OCI-LY7 (cell line): ENCODE measurements around the gene TRIM29. TPM values are rescaled to one million over a fixed set of nuclear protein-coding genes. Genes with fewer than 3 reads are reported as not detected.

Experiments used
- BruUV-seq: library from RNA; stranded (reverse); fragments of 400-500 nt; replicated peaks from 2 replicates; lab custom pipeline; 2021; lab: Mats Ljungman, UMichigan
- CTCF ChIA-PET: fragments of 300-600 bp; sonication (Branson Sonifier 250); formaldehyde crosslinking; loops from one replicate; lab custom pipeline; 2022; ENCODE audit warnings: antibody characterized with exemption; ENCODE audit not compliant: unreplicated experiment; lab: Charles Lee
- POLR2A ChIA-PET: fragments of 300-600 bp; sonication (Branson Sonifier 250); formaldehyde crosslinking; loops from one replicate; lab custom pipeline; 2022; ENCODE audit warnings: antibody characterized with exemption; lab: Charles Lee
- DNase-seq: peaks from one replicate; pipeline ENCODE4 v3.0.0-alpha.2; 2015; ENCODE audit warnings: low spot score
- H2AFZ ChIP-seq: fragments of 200-600 bp; sonication (generic), shearing (Covaris generic); 2 replicates; pipeline ENCODE4 v1.6.1; 2014; ENCODE audit warnings: mild to moderate bottlenecking, antibody characterized with exemption, low read length, moderate library complexity
- H3K27ac ChIP-seq: fragments of 200-600 bp; sonication (generic); 2 replicates; pipeline ENCODE4 v1.5.1; 2014; ENCODE audit warnings: mixed run types, low read depth, mild to moderate bottlenecking, moderate library complexity, low read length, inconsistent platforms; ENCODE audit not compliant: poor library complexity, severe bottlenecking
- H3K36me3 ChIP-seq: fragments of 200-600 bp; sonication (generic); 2 replicates; pipeline ENCODE4 v1.6.1; 2014; ENCODE audit warnings: mild to moderate bottlenecking, antibody characterized with exemption, low read length, moderate library complexity, mixed read lengths; ENCODE audit not compliant: insufficient read depth
- H3K4me1 ChIP-seq: fragments of 200-600 bp; sonication (generic); 2 replicates; pipeline ENCODE4 v1.5.1; 2014; ENCODE audit warnings: mild to moderate bottlenecking, low read length; ENCODE audit not compliant: insufficient read depth, poor library complexity, severe bottlenecking
- H3K4me2 ChIP-seq: fragments of 200-600 bp; sonication (generic); 2 replicates; pipeline ENCODE4 v1.6.1; 2014; ENCODE audit warnings: mild to moderate bottlenecking, low read length
- H3K4me3 ChIP-seq: fragments of 200-600 bp; sonication (generic); 2 replicates; pipeline ENCODE4 v1.5.1; 2014; ENCODE audit warnings: mild to moderate bottlenecking, low read depth, low read length; ENCODE audit not compliant: poor library complexity, severe bottlenecking
- H3K79me2 ChIP-seq: fragments of 200-600 bp; sonication (generic); 2 replicates; pipeline ENCODE4 v1.6.1; 2016; ENCODE audit warnings: low read depth, mild to moderate bottlenecking, low read length, moderate library complexity, mixed read lengths; ENCODE audit not compliant: insufficient read depth
- H3K9me2 ChIP-seq: fragments of 200-600 bp; sonication (generic); 2 replicates; pipeline ENCODE4 v1.6.1; 2016; ENCODE audit warnings: mild to moderate bottlenecking, low read length, mixed read lengths; ENCODE audit not compliant: insufficient read depth
- H3K9me3 ChIP-seq: fragments of 200-600 bp; sonication (generic); 2 replicates; pipeline ENCODE4 v1.6.1; 2014; ENCODE audit warnings: mild to moderate bottlenecking, mixed run types, low read length, mixed read lengths
- H4K20me1 ChIP-seq: fragments of 200-600 bp; sonication (generic); 2 replicates; pipeline ENCODE4 v1.6.1; 2014; ENCODE audit warnings: mild to moderate bottlenecking, antibody characterized with exemption, low read length, moderate library complexity, mixed read lengths; ENCODE audit not compliant: insufficient read depth
- CTCF ChIP-seq: fragments of 200-600 bp; sonication (generic); conservative IDR thresholded peaks from 2 replicates; pipeline ENCODE4 v1.5.1; 2014; ENCODE audit warnings: mild to moderate bottlenecking, antibody characterized with exemption, low read length, moderate library complexity, mixed read lengths
- EZH2phosphoT487 ChIP-seq: fragments of 200-600 bp; sonication (generic); IDR thresholded peaks from 2 replicates; pipeline ENCODE4 v1.6.1; 2018; ENCODE audit warnings: low read depth, borderline replicate concordance, mild to moderate bottlenecking, mixed run types, antibody characterized with exemption, low read length, moderate library complexity, mixed read lengths
- intact Hi-C: fragments of 100-400 bp; cut with micrococcal nuclease; formaldehyde crosslinking; loops from one replicate; pipeline ENCODE4 v1.10.0; 2022; ENCODE audit not compliant: unreplicated experiment
- total RNA-seq, 2 experiments: library from RNA; depleted of rRNA in 1 of 2; stranded (reverse); fragments of >200 nt in 1 of 2; shearing (Covaris generic) in 1 of 2; gene quantifications; 2 replicates each; pipeline ENCODE4 v1.2.3, GENCODE V29; 2014 to 2022

The TRIM29 gene
- total RNA-seq, 2 experiments from 2014 or later, result not detected

GRCh38 chr11:120107692-120108091, 30.2 kb downstream of the TRIM29 start:
- TF ChIP-seq CTCF (no peak), EZH2phosphoT487 (no peak)
- no TSS peak for BruUV-seq
- intact Hi-C loops, result loop anchor here (1.0 to 10.0 kb wide), 3 partner anchors 383 to 623 kb away; partner anchors contain the start of gene NECTIN1
- Histone ChIP-seq H2AFZ (no peak overlapping the region), H3K4me3 (no peak overlapping the region), H3K36me3 (no peaks in the 10 kb centered on the region), H3K79me2 (no peaks in the 10 kb centered on the region), H3K4me2 (no peak overlapping the region), H3K27ac (no peak overlapping the region), H3K4me1 (no peaks in the 10 kb centered on the region), H4K20me1 (no peaks in the 10 kb centered on the region), H3K9me3 (no peaks in the 10 kb centered on the region), H3K9me2 (no peaks in the 10 kb centered on the region)
- DNase-seq, result no peak
- CTCF ChIA-PET, result no interaction called here
- POLR2A ChIA-PET, result no interaction called here

GRCh38 chr11:120106354-120107150, 31.4 kb downstream of the TRIM29 start:
- H3K4me2 ChIP-seq, result no peak overlapping the region
- H4K20me1 ChIP-seq, result no peaks in the 10 kb centered on the region
- TF ChIP-seq EZH2phosphoT487 (no peak), CTCF (no peak)
- H3K4me3 ChIP-seq, result no peak overlapping the region
- no peaks in the 10 kb centered on the region for H3K4me1 ChIP-seq
- CTCF ChIA-PET, result interaction anchor here (0.5 kb wide), 1 partner anchor 519 kb away, joined by 3 read pairs; no protein-coding TSS in a partner anchor
- intact Hi-C loops, result loop anchor here (10.0 kb wide), 2 partner anchors 382 to 622 kb away; partner anchors contain the start of gene NECTIN1
- no peaks in the 10 kb centered on the region for H3K36me3 ChIP-seq
- no peak overlapping the region for H2AFZ ChIP-seq
- no peaks in the 10 kb centered on the region for H3K79me2 ChIP-seq
- H3K9me2 ChIP-seq, result no peaks in the 10 kb centered on the region
- no peak overlapping the region for H3K27ac ChIP-seq
- POLR2A ChIA-PET, result no interaction called here
- no TSS peak for BruUV-seq
- no peak for DNase-seq
- no peaks in the 10 kb centered on the region for H3K9me3 ChIP-seq

GRCh38 chr11:120105576-120105975, 32.3 kb downstream of the TRIM29 start:
- Histone ChIP-seq H3K36me3 (no peaks in the 10 kb centered on the region), H4K20me1 (no peaks in the 10 kb centered on the region), H3K9me2 (no peaks in the 10 kb centered on the region), H3K79me2 (no peaks in the 10 kb centered on the region), H3K4me1 (no peaks in the 10 kb centered on the region), H2AFZ (no peak overlapping the region), H3K4me3 (no peak overlapping the region), H3K27ac (no peak overlapping the region), H3K9me3 (no peaks in the 10 kb centered on the region), H3K4me2 (no peak overlapping the region)
- no peak for DNase-seq
- CTCF ChIA-PET, result no interaction called here
- no peak for TF ChIP-seq EZH2phosphoT487
- TF ChIP-seq CTCF, result no peak
- POLR2A ChIA-PET, result interaction anchor here (0.6 kb wide), 1 partner anchor 1835 kb away, joined by 7 read pairs; no protein-coding TSS in a partner anchor
- no TSS peak for BruUV-seq
- intact Hi-C loops, result loop anchor here (10.0 kb wide), 2 partner anchors 381 to 621 kb away; partner anchors contain the start of gene NECTIN1
